A549 (cell line): ENCODE data around the gene IGFL2.

Experiments used
- JUN ChIP-seq, 2 experiments: fragments of >200 bp; sonication (Bioruptor Twin); formaldehyde crosslinking; IDR thresholded peaks; 2 replicates in 1 of 2; 3 replicates in 1 of 2; pipeline ENCODE4 v1.6.1; 2016 to 2017
- TP53 ChIP-seq: fragments of 250-450 bp; sonication (Bioruptor Pico); IDR thresholded peaks from 2 replicates; pipeline ENCODE4 v1.5.0; 2021; ENCODE audit warnings: mild to moderate bottlenecking, moderate library complexity

DNA sequence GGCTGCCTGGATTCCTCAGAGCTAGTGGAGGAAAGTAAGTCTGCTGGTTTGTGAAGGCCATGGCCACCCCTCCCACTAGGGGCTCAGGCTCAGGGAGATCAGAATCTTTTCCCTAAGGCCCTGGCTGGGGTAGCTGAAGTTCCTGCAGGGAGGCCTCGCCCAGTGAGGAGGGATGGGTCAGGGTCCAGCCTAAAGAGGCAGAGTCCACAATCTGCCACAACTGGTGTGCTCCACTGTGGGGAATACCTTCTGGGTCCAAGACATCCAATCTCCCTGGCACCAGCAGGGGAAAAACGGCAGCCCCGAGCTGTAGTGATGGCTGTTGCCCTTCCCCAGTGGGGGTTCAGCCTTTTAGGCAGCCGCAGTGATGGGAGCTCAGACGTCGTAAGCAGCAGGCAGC, 46.7 kb upstream of the IGFL2 start:
- no peak for TF ChIP-seq TP53 (CRISPR knock-in tag)
- no peak for TF ChIP-seq JUN (IDR thresholded peaks at IDR 0.05)
